GM18870 (cell line): ENCODE data around the gene BCAT1.
"Not testable (repeated sequence)": the region's sequence is repeated elsewhere in the genome, so short reads cannot be mapped to it uniquely, and the experiment has no call there.

Experiments used
- ATAC-seq: cut with Tn5 transposase; IDR thresholded peaks from one replicate; pipeline ENCODE4 v1.9.1; 2021; ENCODE audit warnings: moderate library complexity; ENCODE audit not compliant: unreplicated experiment

BCAT1 gene

GRCh38 chr12:24960222-24960855 is 11.4 kb upstream of the BCAT1 start:
- ATAC-seq, result peak; percentile 73

- not testable (repeated sequence) for ATAC-seq
Measured at GRCh38 chr12:24956351-24956750, 7.5 kb upstream of the BCAT1 start.

- ATAC-seq, result no peak
Measured at GRCh38 chr12:24955853-24956252, 7.0 kb upstream of the BCAT1 start.

- ATAC-seq, result no peak
Measured at GRCh38 chr12:24955389-24955788, 6.5 kb upstream of the BCAT1 start.

- ATAC-seq, result no peak
Measured at GRCh38 chr12:24954261-24954660, 5.4 kb upstream of the BCAT1 start.

GRCh38 chr12:24952389-24952788 is 3.5 kb upstream of the BCAT1 start:
- ATAC-seq, result no peak

GRCh38 chr12:24950231-24950834 is 1.4 kb upstream of the BCAT1 start:
- peak; percentile 37 for ATAC-seq

- ATAC-seq, result peak; percentile 25
Measured at GRCh38 chr12:24948420-24948756, 513 bp downstream of the BCAT1 start.

GRCh38 chr12:24947541-24948419 is 1.1 kb downstream of the BCAT1 start:
- no peak for ATAC-seq

GRCh38 chr12:24945845-24946244 is 3.1 kb downstream of the BCAT1 start:
- no peak for ATAC-seq

GRCh38 chr12:24945039-24945438 is 3.9 kb downstream of the BCAT1 start:
- no peak for ATAC-seq

GRCh38 chr12:24944601-24944975 is 4.3 kb downstream of the BCAT1 start:
- ATAC-seq, result no peak

- no peak for ATAC-seq
Measured at GRCh38 chr12:24943947-24944600, 4.8 kb downstream of the BCAT1 start.

- ATAC-seq, result no peak
Measured at GRCh38 chr12:24940157-24940556, 8.7 kb downstream of the BCAT1 start.

GRCh38 chr12:24939551-24939950 is 9.3 kb downstream of the BCAT1 start:
- not testable (repeated sequence) for ATAC-seq

GRCh38 chr12:24938341-24938740 is 10.6 kb downstream of the BCAT1 start:
- ATAC-seq, result no peak

- no peak for ATAC-seq
Measured at GRCh38 chr12:24937553-24938244, 11.2 kb downstream of the BCAT1 start.

GRCh38 chr12:24933694-24934407 is 15.1 kb downstream of the BCAT1 start:
- ATAC-seq, result no peak

GRCh38 chr12:24931666-24932405 is 17.1 kb downstream of the BCAT1 start:
- ATAC-seq, result peak; percentile 94

GRCh38 chr12:24929953-24930352 is 18.9 kb downstream of the BCAT1 start:
- ATAC-seq, result no peak
